CD14-positive monocyte (primary cell): ENCODE data around the gene CNST. TPM values are rescaled to one million over a fixed set of nuclear protein-coding genes. Genes with fewer than 3 reads are reported as not detected.

Source experiments
- DNase-seq, 3 donors: peaks; one replicate each; pipeline ENCODE4 v3.0.0-alpha.2; 2011 to 2022
- H2AFZ ChIP-seq: 2 replicates; pipeline ENCODE4 v1.6.0; 2012; ENCODE audit warnings: mild to moderate bottlenecking, low read depth, low read length, inconsistent platforms; ENCODE audit not compliant: insufficient read depth, poor library complexity, severe bottlenecking
- H3K27ac ChIP-seq, 2 donors: 1 replicate in 1 of 2; 2 replicates in 1 of 2; pipeline ENCODE4 v1.5.1; 2012 to 2013; ENCODE audit warnings: low read length in 2 of 2, control low read depth in 1 of 2, inconsistent platforms in 1 of 2, low read depth in 1 of 2, mild to moderate bottlenecking in 1 of 2
- H3K27me3 ChIP-seq, 2 donors: one replicate each; pipeline versions ENCODE4 v1.6.0 to v1.6.1; 2011 to 2013; ENCODE audit warnings: low read length in 2 of 2; ENCODE audit not compliant: control insufficient read depth in 2 of 2, insufficient read depth in 2 of 2
- H3K36me3 ChIP-seq, 2 donors: replicated peaks in 1 of 2; 1 replicate in 1 of 2; 2 replicates in 1 of 2; pipeline versions ENCODE4 v1.5.1 to v1.6.1; 2012 to 2013; ENCODE audit warnings: low read length in 2 of 2, control low read depth in 1 of 2, inconsistent platforms in 1 of 2, mild to moderate bottlenecking in 1 of 2; ENCODE audit not compliant: insufficient read depth in 2 of 2, control insufficient read depth in 1 of 2
- H3K4me1 ChIP-seq, 2 donors: 1 replicate in 1 of 2; 2 replicates in 1 of 2; pipeline versions ENCODE4 v1.5.1 to v1.6.1; 2012 to 2013; ENCODE audit warnings: low read length in 2 of 2, control low read depth in 1 of 2, inconsistent platforms in 1 of 2, mild to moderate bottlenecking in 1 of 2, moderate library complexity in 1 of 2; ENCODE audit not compliant: insufficient read depth in 2 of 2, control insufficient read depth in 1 of 2
- H3K4me2 ChIP-seq: replicated peaks from 2 replicates; pipeline ENCODE3; 2012; ENCODE audit warnings: low read length, moderate library complexity, mild to moderate bottlenecking; ENCODE audit not compliant: poor library complexity, severe bottlenecking; ENCODE audit errors: extremely low read depth
- H3K4me3 ChIP-seq, 3 experiments: fragments of 200-600 bp in 1 of 3; sonication (generic) in 1 of 3; replicated peaks in 1 of 3; 1 replicate in 2 of 3; 2 replicates in 1 of 3; pipeline ENCODE4 v1.5.1; 2011 to 2013; ENCODE audit warnings: low read length in 3 of 3, mild to moderate bottlenecking in 3 of 3, control low read depth in 2 of 3, low read depth in 2 of 3, inconsistent platforms in 1 of 3, moderate library complexity in 1 of 3
- H3K79me2 ChIP-seq: 2 replicates; pipeline ENCODE4 v1.6.0; 2012; ENCODE audit warnings: mild to moderate bottlenecking, control low read depth, inconsistent platforms, low read length, moderate library complexity; ENCODE audit not compliant: insufficient read depth
- H3K9ac ChIP-seq: 2 replicates; pipeline ENCODE4 v1.6.0; 2017; ENCODE audit warnings: low read length, mild to moderate bottlenecking; ENCODE audit not compliant: insufficient read depth, poor library complexity, severe bottlenecking
- H3K9me3 ChIP-seq, 2 donors: replicated peaks in 1 of 2; 1 replicate in 1 of 2; 2 replicates in 1 of 2; pipeline versions ENCODE4 v1.5.1 to v1.6.1; 2012 to 2013; ENCODE audit warnings: low read length in 2 of 2, control low read depth in 1 of 2; ENCODE audit not compliant: control insufficient read depth in 1 of 2, insufficient read depth in 1 of 2
- H4K20me1 ChIP-seq: 2 replicates; pipeline ENCODE4 v1.6.0; 2012; ENCODE audit warnings: mild to moderate bottlenecking, low read length, control low read depth, moderate library complexity; ENCODE audit not compliant: insufficient read depth
- H3K27ac Mint-ChIP-seq, 7 donors: one replicate each; pipeline ENCODE4 v1.8.0; 2020; ENCODE audit warnings: mild to moderate bottlenecking in 7 of 7, mixed read lengths in 7 of 7, moderate library complexity in 6 of 7, inconsistent platforms in 2 of 7
- H3K27me3 Mint-ChIP-seq, 3 donors: one replicate each; pipeline ENCODE4 v1.8.0; 2021 to 2022; ENCODE audit warnings: low read depth in 3 of 3, mild to moderate bottlenecking in 3 of 3, mixed read lengths in 3 of 3, moderate library complexity in 3 of 3, inconsistent platforms in 1 of 3
- H3K36me3 Mint-ChIP-seq, 2 donors: one replicate each; pipeline ENCODE4 v1.8.0; 2020; ENCODE audit warnings: mixed read lengths in 2 of 2, inconsistent platforms in 1 of 2, mild to moderate bottlenecking in 1 of 2
- H3K4me1 Mint-ChIP-seq: one replicate; pipeline ENCODE4 v1.8.0; 2020; ENCODE audit warnings: mild to moderate bottlenecking, mixed read lengths
- H3K4me3 Mint-ChIP-seq, 2 donors: one replicate each; pipeline ENCODE4 v1.8.0; 2020; ENCODE audit warnings: mild to moderate bottlenecking in 2 of 2, mixed read lengths in 2 of 2, moderate library complexity in 1 of 2
- H3K9me3 Mint-ChIP-seq, 7 donors: one replicate each; pipeline ENCODE4 v1.8.0; 2020 to 2022; ENCODE audit warnings: mixed read lengths in 7 of 7, mild to moderate bottlenecking in 6 of 7, moderate library complexity in 6 of 7, inconsistent platforms in 2 of 7
- WGBS: methylation state at CpG from one replicate; pipeline ENCODE4 v1.1.5; 2013; ENCODE audit warnings: missing lambda C conversion rate; ENCODE audit not compliant: insufficient coverage; 5-methylcytosine and 5-hydroxymethylcytosine counted together
- intact Hi-C, 2 donors: fragments of 100-400 bp; cut with micrococcal nuclease; formaldehyde crosslinking; loops; one replicate each; pipeline versions ENCODE4 v1.15.0 to v1.15.1; 2023
- polyA minus RNA-seq: library from RNA; depleted of rRNA, polyadenylated mRNA; stranded (reverse); fragments of >200 nt; gene quantifications from 2 replicates; pipeline ENCODE4 v1.2.3, GENCODE V29; 2012
- polyA plus RNA-seq, 3 donors: library from polyadenylated mRNA; depleted of rRNA in 1 of 3; unstranded in 2 of 3; stranded (reverse) in 1 of 3; fragments of 300-500 nt in 2 of 3; fragments of >200 nt in 1 of 3; fragmentation: Illumina TruSeq in 2 of 3; gene quantifications; 1 replicate in 2 of 3; 2 replicates in 1 of 3; pipeline ENCODE4 v1.2.3, GENCODE V29; 2012 to 2021
- total RNA-seq, 12 experiments: library from RNA in 1 of 12; stranded (reverse) in 1 of 12; fragments of 120-200 nt in 1 of 12; gene quantifications; one replicate each; pipeline ENCODE4 v1.2.4 and lab custom pipeline; 2013 to 2026; ENCODE audit warnings: mixed read lengths in 6 of 12, inconsistent platforms in 1 of 12
- TF ChIP-seq, protein P1 (sequence below): fragments of 200-600 bp; IDR thresholded peaks from one replicate; pipeline ENCODE4 v1.8.0; 2022; ENCODE audit warnings: antibody characterized with exemption, mild to moderate bottlenecking

Gene CNST, protein sequence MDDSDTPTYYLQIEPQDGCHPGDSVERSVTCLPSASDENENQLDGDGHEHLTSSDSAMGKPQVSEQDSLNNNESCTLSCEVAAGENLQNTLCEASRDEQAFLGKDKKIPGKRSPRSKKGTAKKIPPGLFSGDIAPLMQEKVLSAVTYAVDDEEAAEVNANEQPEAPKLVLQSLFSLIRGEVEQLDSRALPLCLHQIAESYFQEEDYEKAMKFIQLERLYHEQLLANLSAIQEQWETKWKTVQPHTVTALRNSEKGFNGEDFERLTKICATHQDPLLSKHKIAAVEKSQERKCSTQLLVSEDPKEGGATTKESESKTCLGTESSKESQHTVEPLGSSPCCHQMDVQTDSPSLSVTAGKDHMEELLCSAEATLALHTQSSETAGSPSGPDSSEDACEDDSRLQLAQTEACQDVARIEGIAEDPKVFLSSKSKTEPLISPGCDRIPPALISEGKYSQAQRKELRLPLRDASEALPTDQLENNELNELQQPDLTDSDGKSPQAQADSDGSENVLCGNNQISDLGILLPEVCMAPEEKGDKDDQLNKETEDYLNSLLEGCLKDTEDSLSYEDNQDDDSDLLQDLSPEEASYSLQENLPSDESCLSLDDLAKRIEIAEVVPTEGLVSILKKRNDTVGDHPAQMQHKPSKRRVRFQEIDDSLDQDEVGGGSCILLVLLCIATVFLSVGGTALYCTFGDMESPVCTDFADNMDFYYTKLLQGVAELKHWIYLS
- total RNA-seq (2013), result 15.4 TPM
- 10 to 100 TPM; 11.0 to 14.1 (median 13.7) TPM for polyA plus RNA-seq
- polyA minus RNA-seq, result 5.1 and 7.4 TPM in 2 replicates
- 30.6 to 111 (median 87.3) reads per million in 11 experiments for total RNA-seq (lab: John Stamatoyannopoulos, UW)

DNA sequence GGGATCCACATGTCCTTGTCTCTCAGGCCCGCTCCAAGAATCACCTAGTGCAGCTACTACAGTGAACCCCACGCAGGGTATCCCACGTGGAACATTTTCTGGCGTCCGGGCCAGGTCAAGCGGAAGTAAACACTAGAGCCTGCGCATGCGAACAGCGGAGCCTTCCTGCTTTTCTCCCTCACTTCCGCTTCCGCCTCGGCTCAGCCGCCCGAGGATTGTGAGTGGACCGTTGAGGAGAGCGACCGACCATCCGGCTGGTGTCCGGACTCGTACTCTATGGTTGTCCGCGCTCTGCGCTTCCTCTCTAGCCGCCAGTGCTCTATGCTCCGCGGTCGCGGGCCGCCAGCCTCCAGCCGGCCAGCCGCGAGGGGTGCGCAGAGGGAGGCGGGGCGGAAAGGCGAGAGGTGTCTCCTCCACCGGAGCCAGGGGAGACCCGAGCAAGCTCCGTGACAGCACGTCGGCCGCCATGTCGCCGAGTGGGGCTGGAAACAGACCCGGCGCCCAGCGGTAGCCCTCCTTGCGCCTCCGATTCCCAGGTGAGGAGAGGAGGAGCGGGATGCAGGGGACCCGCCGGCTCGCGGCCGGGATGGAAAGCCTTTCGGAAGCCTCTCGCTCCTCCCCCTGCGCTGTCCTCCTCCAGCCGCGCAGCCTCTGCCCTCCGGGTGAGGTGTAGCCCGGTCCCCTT lies at the start of gene CNST, which contains the start of gene TFB2M:
CNST (plus strand) TSS at position 329 of the 685 bp plus-strand sequence. CDS start 25,107 bp downstream, outside the sequence.
TFB2M (minus strand) TSS at position 134 of the 685 bp plus-strand sequence; CDS start at position 11, 123 bp downstream.
- H3K4me3 Mint-ChIP-seq, result peak within 1 kb of the TSS; percentile 98
- Histone ChIP-seq H3K27ac (peak within 1 kb of the TSS; percentile 92 to 98), H3K79me2 (peaks cover 86% of the 10 kb centered on the region), H2AFZ (peak within 1 kb of the TSS; percentile 92), H3K9ac (peak within 1 kb of the TSS; percentile 93), H3K9me3 (no peaks in the 10 kb centered on the region), H3K27me3 (no peaks in the 10 kb centered on the region), H3K4me3 (peak within 1 kb of the TSS; percentile 89 to 99 (median 96)), H4K20me1 (no peaks in the 10 kb centered on the region), H3K4me1 (peaks cover 47 to 62% of the 10 kb centered on the region in 2 donors), H3K36me3 (peaks cover 8 to 24% of the 10 kb centered on the region in 2 donors), H3K4me2 (peak within 1 kb of the TSS; percentile 78)
- under 1% methylated on average over 59 of the region's 62 CpGs for WGBS
- intact Hi-C loops, result loop anchor here (2.0 to 5.0 kb wide), 2 partner anchors 41 to 43 kb away; no protein-coding TSS in a partner anchor
- TF ChIP-seq, protein P1, sequence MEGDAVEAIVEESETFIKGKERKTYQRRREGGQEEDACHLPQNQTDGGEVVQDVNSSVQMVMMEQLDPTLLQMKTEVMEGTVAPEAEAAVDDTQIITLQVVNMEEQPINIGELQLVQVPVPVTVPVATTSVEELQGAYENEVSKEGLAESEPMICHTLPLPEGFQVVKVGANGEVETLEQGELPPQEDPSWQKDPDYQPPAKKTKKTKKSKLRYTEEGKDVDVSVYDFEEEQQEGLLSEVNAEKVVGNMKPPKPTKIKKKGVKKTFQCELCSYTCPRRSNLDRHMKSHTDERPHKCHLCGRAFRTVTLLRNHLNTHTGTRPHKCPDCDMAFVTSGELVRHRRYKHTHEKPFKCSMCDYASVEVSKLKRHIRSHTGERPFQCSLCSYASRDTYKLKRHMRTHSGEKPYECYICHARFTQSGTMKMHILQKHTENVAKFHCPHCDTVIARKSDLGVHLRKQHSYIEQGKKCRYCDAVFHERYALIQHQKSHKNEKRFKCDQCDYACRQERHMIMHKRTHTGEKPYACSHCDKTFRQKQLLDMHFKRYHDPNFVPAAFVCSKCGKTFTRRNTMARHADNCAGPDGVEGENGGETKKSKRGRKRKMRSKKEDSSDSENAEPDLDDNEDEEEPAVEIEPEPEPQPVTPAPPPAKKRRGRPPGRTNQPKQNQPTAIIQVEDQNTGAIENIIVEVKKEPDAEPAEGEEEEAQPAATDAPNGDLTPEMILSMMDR, result no peak
- DNase-seq, result peak; percentile 98 to 99 (median 99)
- peaks cover 0 to 6% (median 0%) of the 10 kb centered on the region in 7 donors for H3K9me3 Mint-ChIP-seq
- H3K27me3 Mint-ChIP-seq, result no peaks in the 10 kb centered on the region
- H3K27ac Mint-ChIP-seq, result peak within 1 kb of the TSS; percentile 94 to 98 (median 96)
- H3K36me3 Mint-ChIP-seq, result peaks cover 10 to 20% of the 10 kb centered on the region in 2 donors
- H3K4me1 Mint-ChIP-seq, result peaks cover 42% of the 10 kb centered on the region
